ENCODE measurements around the gene SHC3. TPM values are rescaled to one million over a fixed set of nuclear protein-coding genes. Genes with fewer than 3 reads are reported as not detected.

SHC3 gene
- total RNA-seq, 4 donors from 2014 or later: 0.38 to 9.3 (median 4.4) TPM

- H3K27ac ChIP-seq: no peak overlapping the region
- no peaks in the 10 kb centered on the region for H3K9me3 ChIP-seq
- no peak for TF ChIP-seq POLR2A (IDR thresholded peaks at IDR 0.05)
- TF ChIP-seq CTCF (IDR thresholded peaks at IDR 0.05): no peak
- H3K36me3 ChIP-seq: no peaks in the 10 kb centered on the region
- H3K4me3 ChIP-seq: no peak overlapping the region
- intact Hi-C loops (cut with DNase I): no loop called here
- WGBS, 2 donors: 66 to 75% methylated on average over 4 of the region's 4 CpGs
- peaks cover 0 to 16% (median 0%) of the 10 kb centered on the region in 3 donors for H3K4me1 ChIP-seq
- H3K27me3 ChIP-seq: no peaks in the 10 kb centered on the region
- DNase-seq: no peak
Measured at GRCh38 chr9:89037346-89037745, 141.3 kb downstream of the SHC3 start.

- intact Hi-C loops (cut with DNase I): no loop called here
- 57 to 71% methylated on average over 3 of the region's 3 CpGs for WGBS, 2 donors
- Histone ChIP-seq H3K9me3 (no peaks in the 10 kb centered on the region), H3K27me3 (no peaks in the 10 kb centered on the region), H3K4me1 (peaks cover 0 to 16% (median 0%) of the 10 kb centered on the region in 3 donors), H3K36me3 (no peaks in the 10 kb centered on the region), H3K4me3 (no peak overlapping the region), H3K27ac (no peak overlapping the region)
- no peak for DNase-seq
- TF ChIP-seq POLR2A (IDR thresholded peaks at IDR 0.05): no peak
- no peak for TF ChIP-seq CTCF (IDR thresholded peaks at IDR 0.05)
Measured at GRCh38 chr9:89036891-89037290, 141.7 kb downstream of the SHC3 start.

- no peak overlapping the region for H3K4me3 ChIP-seq
- DNase-seq: no peak
- no peak for TF ChIP-seq POLR2A (IDR thresholded peaks at IDR 0.05)
- TF ChIP-seq CTCF (IDR thresholded peaks at IDR 0.05): no peak
- no peaks in the 10 kb centered on the region for H3K27me3 ChIP-seq
- H3K4me1 ChIP-seq: peaks cover 0 to 16% (median 0%) of the 10 kb centered on the region in 3 donors
- intact Hi-C loops (cut with DNase I): no loop called here
- no peaks in the 10 kb centered on the region for H3K9me3 ChIP-seq
- H3K36me3 ChIP-seq: no peaks in the 10 kb centered on the region
- no peak overlapping the region for H3K27ac ChIP-seq
- WGBS, 2 donors: 70 to 76% methylated on average over 8 of the region's 8 CpGs
Measured at GRCh38 chr9:89036383-89036782, 142.2 kb downstream of the SHC3 start.

- TF ChIP-seq CTCF (IDR thresholded peaks at IDR 0.05) (no peak), POLR2A (IDR thresholded peaks at IDR 0.05) (no peak)
- H3K27ac ChIP-seq: no peak overlapping the region
- H3K4me1 ChIP-seq: peaks cover 0 to 2% (median 0%) of the 10 kb centered on the region in 3 donors
- no peaks in the 10 kb centered on the region for H3K36me3 ChIP-seq
- no peak for DNase-seq
- 61 to 79% methylated on average over 5 of the region's 5 CpGs for WGBS, 2 donors
- no peaks in the 10 kb centered on the region for H3K27me3 ChIP-seq
- peaks cover 0 to 9% (median 9%) of the 10 kb centered on the region in 3 donors for H3K9me3 ChIP-seq
- no peak overlapping the region for H3K4me3 ChIP-seq
- intact Hi-C loops (cut with DNase I): no loop called here
Measured at GRCh38 chr9:89032661-89033060, 146.0 kb downstream of the SHC3 start.

- no peaks in the 10 kb centered on the region for H3K36me3 ChIP-seq
- H3K27me3 ChIP-seq: no peaks in the 10 kb centered on the region
- intact Hi-C loops (cut with DNase I): no loop called here
- 81 to 86% methylated on average over 5 of the region's 5 CpGs for WGBS, 2 donors
- H3K4me3 ChIP-seq: no peak overlapping the region
- H3K4me1 ChIP-seq: no peaks in the 10 kb centered on the region
- no peak for DNase-seq
- H3K27ac ChIP-seq: no peak overlapping the region
- H3K9me3 ChIP-seq: peaks cover 0 to 9% (median 9%) of the 10 kb centered on the region in 3 donors
- TF ChIP-seq CTCF (IDR thresholded peaks at IDR 0.05) (no peak), POLR2A (IDR thresholded peaks at IDR 0.05) (no peak)
Measured at GRCh38 chr9:89032173-89032572, 146.4 kb downstream of the SHC3 start.

All from esophagus squamous epithelium (tissue), 5 donors.